K562 (cell line): Measurements from ENCODE around the gene DVL3. TPM values are rescaled to one million over a fixed set of nuclear protein-coding genes. Genes with fewer than 3 reads are reported as not detected.
A peak's percentile ranks its signal among the peaks of the same experiment; 100 is the strongest.

ENCODE experiments used
- HCFC1 ChIP-seq: IDR thresholded peaks from 2 replicates; pipeline ENCODE4 v1.6.1; 2012; ENCODE audit warnings: low read depth, low read length, improper control_type of control experiment
- HMBOX1 ChIP-seq: sonication (generic); IDR thresholded peaks from 2 replicates; pipeline ENCODE4 v1.6.1; 2016
- HNRNPLL ChIP-seq: fragments of 200-400 bp; formaldehyde crosslinking; IDR thresholded peaks from 2 replicates; pipeline ENCODE4 v1.6.1; 2017; ENCODE audit warnings: low read length, low read depth, mild to moderate bottlenecking; ENCODE audit not compliant: poor library complexity, severe bottlenecking
- KDM1A ChIP-seq, 2 experiments: fragments of 450-650 bp; IDR thresholded peaks; 2 replicates each; pipeline ENCODE4 v1.6.1; 2016; ENCODE audit warnings: mild to moderate bottlenecking in 2 of 2
- MTA3 ChIP-seq: fragments of 450-650 bp; formaldehyde crosslinking; IDR thresholded peaks from 2 replicates; pipeline ENCODE4 v1.6.1; 2017; ENCODE audit warnings: mild to moderate bottlenecking, borderline replicate concordance
- NR3C1 ChIP-seq: sonication (generic); formaldehyde crosslinking; IDR thresholded peaks from 2 replicates; pipeline ENCODE4 v1.8.1; 2022; ENCODE audit warnings: missing genetic modification reagents
- POLR2AphosphoS2 ChIP-seq: IDR thresholded peaks from 2 replicates; pipeline ENCODE4 v1.6.1; 2012; ENCODE audit warnings: low read length, improper control_type of control experiment
- ZFP91 ChIP-seq: sonication (generic); formaldehyde crosslinking; IDR thresholded peaks from 2 replicates; pipeline ENCODE4 v1.8.0; 2022; ENCODE audit warnings: mild to moderate bottlenecking, missing genetic modification reagents
- ZNF830 ChIP-seq: fragments of 250-450 bp; sonication (Bioruptor Pico); IDR thresholded peaks from 2 replicates; pipeline ENCODE4 v1.5.0; 2021; ENCODE audit warnings: mild to moderate bottlenecking
- polyA plus RNA-seq, 8 experiments: library from polyadenylated mRNA; depleted of rRNA in 4 of 8; stranded (reverse) in 5 of 8; unstranded in 3 of 8; fragments of >200 nt; fragmentation: Nextera tagmentation in 2 of 8; fragmentation: Illumina TruSeq in 1 of 8; extraction: Ambion mirVana in 2 of 8; extraction: Trizol in 1 of 8; gene quantifications; 2 replicates each; pipeline versions ENCODE4 v1.2.1 to v1.2.3, GENCODE V29; 2011 to 2014; ENCODE audit warnings: inconsistent platforms in 1 of 8, missing spikeins in 1 of 8
- total RNA-seq, 7 experiments: library from RNA; depleted of rRNA in 6 of 7; stranded (reverse); fragments of >200 nt in 6 of 7; fragmentation: Illumina TruSeq in 2 of 7; extraction: Trizol in 2 of 7; gene quantifications; 2 replicates each; pipeline versions ENCODE4 v1.2.1 to v1.2.3, GENCODE V29; 2011 to 2021; ENCODE audit warnings: low replicate concordance in 1 of 7
- TF ChIP-seq, protein P1 (sequence below): fragments of 200-600 bp; sonication (generic); IDR thresholded peaks from one replicate; pipeline ENCODE4 v1.6.1; 2012; ENCODE audit warnings: mild to moderate bottlenecking, low read depth, low read length, inconsistent platforms
- TF ChIP-seq, protein P2 (sequence below): fragments of 450-650 bp; IDR thresholded peaks from 2 replicates; pipeline ENCODE4 v1.6.1; 2014; ENCODE audit warnings: low read depth, mild to moderate bottlenecking, moderate library complexity, borderline replicate concordance

DVL3 gene
- total and polyA plus RNA-seq, 9 of the 15 experiments (the other 6 are each of a cell fraction or from before 2014, with no cell fraction given), result 3.1 to 57.9 (median 20.1) TPM

DNA sequence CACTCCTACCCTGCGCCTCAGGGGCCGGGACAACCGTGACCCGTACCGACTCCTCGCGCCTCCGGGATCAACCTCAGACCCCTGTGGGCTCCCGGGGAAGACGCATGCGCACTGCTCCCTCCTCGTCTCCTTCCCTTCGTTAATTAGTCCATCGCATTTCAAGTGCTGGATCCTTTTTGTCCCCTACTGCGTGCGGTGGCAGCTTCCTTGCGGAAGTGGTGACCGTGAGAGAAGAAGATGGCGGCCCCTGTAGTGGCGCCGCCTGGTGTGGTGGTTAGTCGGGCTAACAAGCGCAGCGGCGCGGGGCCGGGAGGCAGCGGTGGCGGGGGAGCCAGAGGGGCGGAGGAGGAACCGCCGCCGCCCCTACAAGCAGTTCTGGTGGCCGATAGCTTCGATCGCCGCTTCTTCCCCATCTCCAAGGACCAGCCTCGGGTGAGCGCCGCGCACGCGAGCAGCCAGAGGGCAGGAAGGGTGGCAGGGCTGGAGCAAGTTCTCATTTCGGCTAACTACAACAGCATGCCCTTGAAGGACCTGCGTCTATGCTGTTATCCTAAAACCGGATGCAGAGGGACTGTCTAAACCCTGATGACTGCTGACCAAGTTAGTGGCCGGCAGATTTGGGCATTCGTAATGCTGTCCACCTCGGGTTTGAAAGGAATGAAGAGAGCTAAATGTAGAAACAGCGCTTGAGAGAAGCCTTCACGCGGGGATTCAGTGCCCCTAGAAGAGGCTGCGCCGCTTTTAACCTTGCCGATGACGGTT lies 19.8 kb upstream of the DVL3 start, which contains the start of gene EIF2B5 (continued):
- TF ChIP-seq, protein P1, sequence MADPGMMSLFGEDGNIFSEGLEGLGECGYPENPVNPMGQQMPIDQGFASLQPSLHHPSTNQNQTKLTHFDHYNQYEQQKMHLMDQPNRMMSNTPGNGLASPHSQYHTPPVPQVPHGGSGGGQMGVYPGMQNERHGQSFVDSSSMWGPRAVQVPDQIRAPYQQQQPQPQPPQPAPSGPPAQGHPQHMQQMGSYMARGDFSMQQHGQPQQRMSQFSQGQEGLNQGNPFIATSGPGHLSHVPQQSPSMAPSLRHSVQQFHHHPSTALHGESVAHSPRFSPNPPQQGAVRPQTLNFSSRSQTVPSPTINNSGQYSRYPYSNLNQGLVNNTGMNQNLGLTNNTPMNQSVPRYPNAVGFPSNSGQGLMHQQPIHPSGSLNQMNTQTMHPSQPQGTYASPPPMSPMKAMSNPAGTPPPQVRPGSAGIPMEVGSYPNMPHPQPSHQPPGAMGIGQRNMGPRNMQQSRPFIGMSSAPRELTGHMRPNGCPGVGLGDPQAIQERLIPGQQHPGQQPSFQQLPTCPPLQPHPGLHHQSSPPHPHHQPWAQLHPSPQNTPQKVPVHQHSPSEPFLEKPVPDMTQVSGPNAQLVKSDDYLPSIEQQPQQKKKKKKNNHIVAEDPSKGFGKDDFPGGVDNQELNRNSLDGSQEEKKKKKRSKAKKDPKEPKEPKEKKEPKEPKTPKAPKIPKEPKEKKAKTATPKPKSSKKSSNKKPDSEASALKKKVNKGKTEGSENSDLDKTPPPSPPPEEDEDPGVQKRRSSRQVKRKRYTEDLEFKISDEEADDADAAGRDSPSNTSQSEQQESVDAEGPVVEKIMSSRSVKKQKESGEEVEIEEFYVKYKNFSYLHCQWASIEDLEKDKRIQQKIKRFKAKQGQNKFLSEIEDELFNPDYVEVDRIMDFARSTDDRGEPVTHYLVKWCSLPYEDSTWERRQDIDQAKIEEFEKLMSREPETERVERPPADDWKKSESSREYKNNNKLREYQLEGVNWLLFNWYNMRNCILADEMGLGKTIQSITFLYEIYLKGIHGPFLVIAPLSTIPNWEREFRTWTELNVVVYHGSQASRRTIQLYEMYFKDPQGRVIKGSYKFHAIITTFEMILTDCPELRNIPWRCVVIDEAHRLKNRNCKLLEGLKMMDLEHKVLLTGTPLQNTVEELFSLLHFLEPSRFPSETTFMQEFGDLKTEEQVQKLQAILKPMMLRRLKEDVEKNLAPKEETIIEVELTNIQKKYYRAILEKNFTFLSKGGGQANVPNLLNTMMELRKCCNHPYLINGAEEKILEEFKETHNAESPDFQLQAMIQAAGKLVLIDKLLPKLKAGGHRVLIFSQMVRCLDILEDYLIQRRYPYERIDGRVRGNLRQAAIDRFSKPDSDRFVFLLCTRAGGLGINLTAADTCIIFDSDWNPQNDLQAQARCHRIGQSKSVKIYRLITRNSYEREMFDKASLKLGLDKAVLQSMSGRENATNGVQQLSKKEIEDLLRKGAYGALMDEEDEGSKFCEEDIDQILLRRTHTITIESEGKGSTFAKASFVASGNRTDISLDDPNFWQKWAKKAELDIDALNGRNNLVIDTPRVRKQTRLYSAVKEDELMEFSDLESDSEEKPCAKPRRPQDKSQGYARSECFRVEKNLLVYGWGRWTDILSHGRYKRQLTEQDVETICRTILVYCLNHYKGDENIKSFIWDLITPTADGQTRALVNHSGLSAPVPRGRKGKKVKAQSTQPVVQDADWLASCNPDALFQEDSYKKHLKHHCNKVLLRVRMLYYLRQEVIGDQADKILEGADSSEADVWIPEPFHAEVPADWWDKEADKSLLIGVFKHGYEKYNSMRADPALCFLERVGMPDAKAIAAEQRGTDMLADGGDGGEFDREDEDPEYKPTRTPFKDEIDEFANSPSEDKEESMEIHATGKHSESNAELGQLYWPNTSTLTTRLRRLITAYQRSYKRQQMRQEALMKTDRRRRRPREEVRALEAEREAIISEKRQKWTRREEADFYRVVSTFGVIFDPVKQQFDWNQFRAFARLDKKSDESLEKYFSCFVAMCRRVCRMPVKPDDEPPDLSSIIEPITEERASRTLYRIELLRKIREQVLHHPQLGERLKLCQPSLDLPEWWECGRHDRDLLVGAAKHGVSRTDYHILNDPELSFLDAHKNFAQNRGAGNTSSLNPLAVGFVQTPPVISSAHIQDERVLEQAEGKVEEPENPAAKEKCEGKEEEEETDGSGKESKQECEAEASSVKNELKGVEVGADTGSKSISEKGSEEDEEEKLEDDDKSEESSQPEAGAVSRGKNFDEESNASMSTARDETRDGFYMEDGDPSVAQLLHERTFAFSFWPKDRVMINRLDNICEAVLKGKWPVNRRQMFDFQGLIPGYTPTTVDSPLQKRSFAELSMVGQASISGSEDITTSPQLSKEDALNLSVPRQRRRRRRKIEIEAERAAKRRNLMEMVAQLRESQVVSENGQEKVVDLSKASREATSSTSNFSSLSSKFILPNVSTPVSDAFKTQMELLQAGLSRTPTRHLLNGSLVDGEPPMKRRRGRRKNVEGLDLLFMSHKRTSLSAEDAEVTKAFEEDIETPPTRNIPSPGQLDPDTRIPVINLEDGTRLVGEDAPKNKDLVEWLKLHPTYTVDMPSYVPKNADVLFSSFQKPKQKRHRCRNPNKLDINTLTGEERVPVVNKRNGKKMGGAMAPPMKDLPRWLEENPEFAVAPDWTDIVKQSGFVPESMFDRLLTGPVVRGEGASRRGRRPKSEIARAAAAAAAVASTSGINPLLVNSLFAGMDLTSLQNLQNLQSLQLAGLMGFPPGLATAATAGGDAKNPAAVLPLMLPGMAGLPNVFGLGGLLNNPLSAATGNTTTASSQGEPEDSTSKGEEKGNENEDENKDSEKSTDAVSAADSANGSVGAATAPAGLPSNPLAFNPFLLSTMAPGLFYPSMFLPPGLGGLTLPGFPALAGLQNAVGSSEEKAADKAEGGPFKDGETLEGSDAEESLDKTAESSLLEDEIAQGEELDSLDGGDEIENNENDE, result no peak
- TF ChIP-seq HCFC1, result peak; percentile 85
- TF ChIP-seq HMBOX1, result peak; percentile 17; the same call in 1 of the 2 replicates
- TF ChIP-seq KDM1A (IDR thresholded peaks at IDR 0.05), result 0 out of 4 replicates have a peak, but pooled peaks of 1 of the 2 experiments have one; percentile 6
- no peak for TF ChIP-seq POLR2AphosphoS2
- TF ChIP-seq MTA3, result peak; percentile 99
- TF ChIP-seq ZNF830 (CRISPR knock-in tag), result 0 out of 2 replicates have a peak, but pooled peaks have one; percentile 18
- no peak for TF ChIP-seq NR3C1
- TF ChIP-seq ZFP91 (CRISPR knock-in tag), result peak; percentile 72; the same call in 1 of the 2 replicates
- TF ChIP-seq HNRNPLL, result peak; percentile 51
- TF ChIP-seq, protein P2, sequence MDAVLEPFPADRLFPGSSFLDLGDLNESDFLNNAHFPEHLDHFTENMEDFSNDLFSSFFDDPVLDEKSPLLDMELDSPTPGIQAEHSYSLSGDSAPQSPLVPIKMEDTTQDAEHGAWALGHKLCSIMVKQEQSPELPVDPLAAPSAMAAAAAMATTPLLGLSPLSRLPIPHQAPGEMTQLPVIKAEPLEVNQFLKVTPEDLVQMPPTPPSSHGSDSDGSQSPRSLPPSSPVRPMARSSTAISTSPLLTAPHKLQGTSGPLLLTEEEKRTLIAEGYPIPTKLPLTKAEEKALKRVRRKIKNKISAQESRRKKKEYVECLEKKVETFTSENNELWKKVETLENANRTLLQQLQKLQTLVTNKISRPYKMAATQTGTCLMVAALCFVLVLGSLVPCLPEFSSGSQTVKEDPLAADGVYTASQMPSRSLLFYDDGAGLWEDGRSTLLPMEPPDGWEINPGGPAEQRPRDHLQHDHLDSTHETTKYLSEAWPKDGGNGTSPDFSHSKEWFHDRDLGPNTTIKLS, result 0 out of 2 replicates have a peak, but pooled peaks have one; percentile 55
